COLO829 (cell line): Measurements from ENCODE around the gene PPIP5K2.

ENCODE experiments used
- DNase-seq: peaks from one replicate; pipeline ENCODE4 v3.0.0; 2012; ENCODE audit warnings: low spot score

The PPIP5K2 gene

GRCh38 chr5:103245761-103246160 is 125.7 kb downstream of the PPIP5K2 start:
- no peak for DNase-seq

GRCh38 chr5:103247118-103247517 is 127.0 kb downstream of the PPIP5K2 start:
- no peak for DNase-seq

GRCh38 chr5:103249068-103249467 is 129.0 kb downstream of the PPIP5K2 start:
- no peak for DNase-seq

GRCh38 chr5:103254921-103255320 is 134.8 kb downstream of the PPIP5K2 start:
- no peak for DNase-seq

- DNase-seq = no peak
These were observed 135.6 kb downstream of the PPIP5K2 start for GRCh38 chr5:103255691-103256090.

- no peak for DNase-seq
These were observed 136.1 kb downstream of the PPIP5K2 start for GRCh38 chr5:103256178-103256577.

- DNase-seq = peak; percentile 80
These were observed 138.4 kb downstream of the PPIP5K2 start, which contains the start of gene MACIR for GRCh38 chr5:103258368-103258956. TSS of gene MACIR (plus strand) at chr5:103258763. CDS start at chr5:103275920, 17,157 bp downstream.

GRCh38 chr5:103258957-103259704 is 139.0 kb downstream of the PPIP5K2 start:
- peak; percentile 7 for DNase-seq

- DNase-seq = peak; percentile 12
These were observed 139.7 kb downstream of the PPIP5K2 start for GRCh38 chr5:103259705-103260355.

GRCh38 chr5:103260951-103261350 is 140.8 kb downstream of the PPIP5K2 start:
- DNase-seq = no peak
